SK-N-SH (cell line): ENCODE measurements around the gene TRPV3.

Experiments
- EZH2phosphoT487 ChIP-seq: fragments of 200-600 bp; sonication (generic); IDR thresholded peaks from 2 replicates; pipeline ENCODE4 v1.6.1; 2017; ENCODE audit warnings: low read depth, mixed run types, mild to moderate bottlenecking, antibody characterized with exemption, moderate library complexity, borderline replicate concordance
- GATA2 ChIP-seq: sonication (generic); formaldehyde crosslinking; IDR thresholded peaks from 2 replicates; pipeline ENCODE4 v1.5.0; 2020; ENCODE audit warnings: mild to moderate bottlenecking, missing genetic modification reagents
- JUND ChIP-seq: IDR thresholded peaks from 2 replicates; pipeline ENCODE4 v1.4.0; 2012
- MXI1 ChIP-seq: IDR thresholded peaks from 2 replicates; pipeline ENCODE4 v1.6.1; 2012; ENCODE audit warnings: mild to moderate bottlenecking, low read depth, low read length, improper control_type of control experiment
- NFIC ChIP-seq: IDR thresholded peaks from 2 replicates; pipeline ENCODE4 v1.4.0; 2012; ENCODE audit warnings: borderline replicate concordance
- NRF1 ChIP-seq: IDR thresholded peaks from 2 replicates; pipeline ENCODE4 v1.6.1; 2012; ENCODE audit warnings: low read depth, mild to moderate bottlenecking, low read length
- POLR2AphosphoS5 ChIP-seq: IDR thresholded peaks from 2 replicates; pipeline ENCODE4 v1.6.1; 2012; ENCODE audit warnings: low read depth, low read length
- TF ChIP-seq, protein P1 (sequence below): fragments of 200-600 bp; sonication (generic); IDR thresholded peaks from 2 replicates; pipeline ENCODE4 v1.6.1; 2017; ENCODE audit warnings: antibody characterized with exemption, mild to moderate bottlenecking, moderate library complexity
- TF ChIP-seq, protein P2 (sequence below): fragments of 150-350 bp; IDR thresholded peaks from 2 replicates; pipeline ENCODE4 v1.6.1; 2017; ENCODE audit warnings: antibody characterized with exemption, low read length, low read depth, borderline replicate concordance

DNA sequence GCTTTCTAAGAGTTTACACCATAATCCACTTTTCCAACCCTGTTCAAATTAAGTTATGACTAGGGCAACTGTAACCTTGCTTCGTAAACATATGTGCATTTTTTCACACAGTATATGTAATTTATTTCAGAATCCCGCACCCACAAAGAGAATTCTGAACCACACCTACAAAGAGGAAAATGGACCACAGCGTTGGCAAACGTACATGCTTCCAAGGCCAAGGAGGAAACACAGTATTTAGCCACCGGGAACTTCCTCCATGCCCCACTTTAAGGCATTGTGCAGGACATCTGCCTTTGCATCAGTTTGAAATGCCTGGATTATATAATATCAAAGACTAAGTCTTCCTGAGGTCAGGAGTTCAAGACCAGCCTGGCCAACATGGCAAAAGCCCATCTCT, 88.1 kb downstream of the TRPV3 start:
- TF ChIP-seq, protein P1, sequence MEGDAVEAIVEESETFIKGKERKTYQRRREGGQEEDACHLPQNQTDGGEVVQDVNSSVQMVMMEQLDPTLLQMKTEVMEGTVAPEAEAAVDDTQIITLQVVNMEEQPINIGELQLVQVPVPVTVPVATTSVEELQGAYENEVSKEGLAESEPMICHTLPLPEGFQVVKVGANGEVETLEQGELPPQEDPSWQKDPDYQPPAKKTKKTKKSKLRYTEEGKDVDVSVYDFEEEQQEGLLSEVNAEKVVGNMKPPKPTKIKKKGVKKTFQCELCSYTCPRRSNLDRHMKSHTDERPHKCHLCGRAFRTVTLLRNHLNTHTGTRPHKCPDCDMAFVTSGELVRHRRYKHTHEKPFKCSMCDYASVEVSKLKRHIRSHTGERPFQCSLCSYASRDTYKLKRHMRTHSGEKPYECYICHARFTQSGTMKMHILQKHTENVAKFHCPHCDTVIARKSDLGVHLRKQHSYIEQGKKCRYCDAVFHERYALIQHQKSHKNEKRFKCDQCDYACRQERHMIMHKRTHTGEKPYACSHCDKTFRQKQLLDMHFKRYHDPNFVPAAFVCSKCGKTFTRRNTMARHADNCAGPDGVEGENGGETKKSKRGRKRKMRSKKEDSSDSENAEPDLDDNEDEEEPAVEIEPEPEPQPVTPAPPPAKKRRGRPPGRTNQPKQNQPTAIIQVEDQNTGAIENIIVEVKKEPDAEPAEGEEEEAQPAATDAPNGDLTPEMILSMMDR, result no peak
- TF ChIP-seq EZH2phosphoT487 (no peak), GATA2 (CRISPR knock-in tag) (no peak), POLR2AphosphoS5 (no peak), NRF1 (no peak), JUND (no peak), MXI1 (no peak), NFIC (no peak)
- TF ChIP-seq, protein P2, sequence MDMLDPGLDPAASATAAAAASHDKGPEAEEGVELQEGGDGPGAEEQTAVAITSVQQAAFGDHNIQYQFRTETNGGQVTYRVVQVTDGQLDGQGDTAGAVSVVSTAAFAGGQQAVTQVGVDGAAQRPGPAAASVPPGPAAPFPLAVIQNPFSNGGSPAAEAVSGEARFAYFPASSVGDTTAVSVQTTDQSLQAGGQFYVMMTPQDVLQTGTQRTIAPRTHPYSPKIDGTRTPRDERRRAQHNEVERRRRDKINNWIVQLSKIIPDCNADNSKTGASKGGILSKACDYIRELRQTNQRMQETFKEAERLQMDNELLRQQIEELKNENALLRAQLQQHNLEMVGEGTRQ, result no peak
